ENCODE measurements around the gene RGL3.
"Not testable (repeated sequence)": the region's sequence is repeated elsewhere in the genome, so short reads cannot be mapped to it uniquely, and the experiment has no call there.

The RGL3 gene

GRCh38 chr19:11460207-11460606 lies 41.1 kb upstream of the RGL3 start:
- H3K4me3 ChIP-seq (ENCODE audit: insufficient read length, low read depth), result no peak overlapping the region
- DNase-seq (ENCODE audit: low read depth, low spot score), result no peak
- H3K9me3 ChIP-seq (ENCODE audit: insufficient read depth, low read length), result no peaks in the 10 kb centered on the region
- no peaks in the 10 kb centered on the region for H3K27me3 ChIP-seq (ENCODE audit: insufficient read depth, insufficient read length)
- no peak for TF ChIP-seq SUZ12 (IDR thresholded peaks at IDR 0.05; ENCODE audit: extremely low read depth, insufficient read depth, insufficient read length)
- TF ChIP-seq YY1 (IDR thresholded peaks at IDR 0.05; ENCODE audit: insufficient read depth, insufficient read length), result no peak
- TF ChIP-seq ZNF274 (IDR thresholded peaks at IDR 0.05; ENCODE audit: low read depth, low read length), result no peak
- no peak overlapping the region for H3K9ac ChIP-seq (ENCODE audit: insufficient read length, low read depth)
- H3K4me1 ChIP-seq (ENCODE audit: insufficient read depth, insufficient read length), result peaks cover 15% of the 10 kb centered on the region
- H3K36me3 ChIP-seq (ENCODE audit: insufficient read depth, insufficient read length, low read length), result no peaks in the 10 kb centered on the region

- not testable (repeated sequence) for H3K9ac ChIP-seq (ENCODE audit: insufficient read length, low read depth); H3K9me3 ChIP-seq (ENCODE audit: insufficient read depth, low read length); H3K36me3 ChIP-seq (ENCODE audit: insufficient read depth, insufficient read length, low read length); H3K4me1 ChIP-seq (ENCODE audit: insufficient read depth, insufficient read length); H3K4me3 ChIP-seq (ENCODE audit: insufficient read length, low read depth); DNase-seq (ENCODE audit: low read depth, low spot score); H3K27me3 ChIP-seq (ENCODE audit: insufficient read depth, insufficient read length)
Observed at GRCh38 chr19:11458912-11459311, 39.8 kb upstream of the RGL3 start.

GRCh38 chr19:11458236-11458900 lies 39.3 kb upstream of the RGL3 start:
- Histone ChIP-seq H3K9me3 (ENCODE audit: insufficient read depth, low read length) (no peaks in the 10 kb centered on the region), H3K9ac (ENCODE audit: insufficient read length, low read depth) (no peak overlapping the region), H3K4me3 (ENCODE audit: insufficient read length, low read depth) (no peak overlapping the region), H3K27me3 (ENCODE audit: insufficient read depth, insufficient read length) (no peaks in the 10 kb centered on the region), H3K36me3 (ENCODE audit: insufficient read depth, insufficient read length, low read length) (no peaks in the 10 kb centered on the region), H3K4me1 (ENCODE audit: insufficient read depth, insufficient read length) (peaks cover 7% of the 10 kb centered on the region)
- TF ChIP-seq SUZ12 (IDR thresholded peaks at IDR 0.05; ENCODE audit: extremely low read depth, insufficient read depth, insufficient read length) (no peak), ZNF274 (IDR thresholded peaks at IDR 0.05; ENCODE audit: low read depth, low read length) (no peak), YY1 (IDR thresholded peaks at IDR 0.05; ENCODE audit: insufficient read depth, insufficient read length) (no peak)
- DNase-seq (ENCODE audit: low read depth, low spot score), result no peak

GRCh38 chr19:11457831-11458230 lies 38.7 kb upstream of the RGL3 start:
- H3K4me1 ChIP-seq (ENCODE audit: insufficient read depth, insufficient read length), result peaks cover 12% of the 10 kb centered on the region
- TF ChIP-seq ZNF274 (IDR thresholded peaks at IDR 0.05; ENCODE audit: low read depth, low read length), result no peak
- no peak for TF ChIP-seq YY1 (IDR thresholded peaks at IDR 0.05; ENCODE audit: insufficient read depth, insufficient read length)
- no peak for TF ChIP-seq SUZ12 (IDR thresholded peaks at IDR 0.05; ENCODE audit: extremely low read depth, insufficient read depth, insufficient read length)
- H3K4me3 ChIP-seq (ENCODE audit: insufficient read length, low read depth), result no peak overlapping the region
- H3K9me3 ChIP-seq (ENCODE audit: insufficient read depth, low read length), result no peaks in the 10 kb centered on the region
- no peak for DNase-seq (ENCODE audit: low read depth, low spot score)
- H3K36me3 ChIP-seq (ENCODE audit: insufficient read depth, insufficient read length, low read length), result no peaks in the 10 kb centered on the region
- H3K9ac ChIP-seq (ENCODE audit: insufficient read length, low read depth), result no peak overlapping the region
- no peaks in the 10 kb centered on the region for H3K27me3 ChIP-seq (ENCODE audit: insufficient read depth, insufficient read length)

GRCh38 chr19:11457115-11457514 lies 38.0 kb upstream of the RGL3 start:
- Histone ChIP-seq H3K27me3 (ENCODE audit: insufficient read depth, insufficient read length) (no peaks in the 10 kb centered on the region), H3K36me3 (ENCODE audit: insufficient read depth, insufficient read length, low read length) (no peaks in the 10 kb centered on the region), H3K9me3 (ENCODE audit: insufficient read depth, low read length) (no peaks in the 10 kb centered on the region), H3K4me3 (ENCODE audit: insufficient read length, low read depth) (no peak overlapping the region), H3K4me1 (ENCODE audit: insufficient read depth, insufficient read length) (peaks cover 12% of the 10 kb centered on the region), H3K9ac (ENCODE audit: insufficient read length, low read depth) (no peak overlapping the region)
- DNase-seq (ENCODE audit: low read depth, low spot score), result no peak
- TF ChIP-seq SUZ12 (IDR thresholded peaks at IDR 0.05; ENCODE audit: extremely low read depth, insufficient read depth, insufficient read length), result no peak

GRCh38 chr19:11456659-11457058 lies 37.5 kb upstream of the RGL3 start:
- Histone ChIP-seq H3K27me3 (ENCODE audit: insufficient read depth, insufficient read length) (no peaks in the 10 kb centered on the region), H3K9me3 (ENCODE audit: insufficient read depth, low read length) (no peaks in the 10 kb centered on the region), H3K36me3 (ENCODE audit: insufficient read depth, insufficient read length, low read length) (no peaks in the 10 kb centered on the region), H3K4me3 (ENCODE audit: insufficient read length, low read depth) (no peak overlapping the region), H3K4me1 (ENCODE audit: insufficient read depth, insufficient read length) (peaks cover 15% of the 10 kb centered on the region), H3K9ac (ENCODE audit: insufficient read length, low read depth) (no peak overlapping the region)
- no peak for TF ChIP-seq ZNF274 (IDR thresholded peaks at IDR 0.05; ENCODE audit: low read depth, low read length)
- TF ChIP-seq YY1 (IDR thresholded peaks at IDR 0.05; ENCODE audit: insufficient read depth, insufficient read length), result no peak
- TF ChIP-seq SUZ12 (IDR thresholded peaks at IDR 0.05; ENCODE audit: extremely low read depth, insufficient read depth, insufficient read length), result no peak
- no peak for DNase-seq (ENCODE audit: low read depth, low spot score)

GRCh38 chr19:11455233-11455554 lies 36.1 kb upstream of the RGL3 start:
- not testable (repeated sequence) for H3K9me3 ChIP-seq (ENCODE audit: insufficient read depth, low read length); DNase-seq (ENCODE audit: low read depth, low spot score); H3K27me3 ChIP-seq (ENCODE audit: insufficient read depth, insufficient read length); H3K9ac ChIP-seq (ENCODE audit: insufficient read length, low read depth); H3K36me3 ChIP-seq (ENCODE audit: insufficient read depth, insufficient read length, low read length); H3K4me3 ChIP-seq (ENCODE audit: insufficient read length, low read depth)
- peaks cover 20% of the 10 kb centered on the region for H3K4me1 ChIP-seq (ENCODE audit: insufficient read depth, insufficient read length)

Measured in NT2/D1 (cell line).